Measurements from ENCODE around the gene ZNF497.
A peak's percentile ranks its signal among the peaks of the same experiment; 100 is the strongest.
"Not testable (repeated sequence)": the region's sequence is repeated elsewhere in the genome, so short reads cannot be mapped to it uniquely, and the experiment has no call there.

The ZNF497 gene

DNA sequence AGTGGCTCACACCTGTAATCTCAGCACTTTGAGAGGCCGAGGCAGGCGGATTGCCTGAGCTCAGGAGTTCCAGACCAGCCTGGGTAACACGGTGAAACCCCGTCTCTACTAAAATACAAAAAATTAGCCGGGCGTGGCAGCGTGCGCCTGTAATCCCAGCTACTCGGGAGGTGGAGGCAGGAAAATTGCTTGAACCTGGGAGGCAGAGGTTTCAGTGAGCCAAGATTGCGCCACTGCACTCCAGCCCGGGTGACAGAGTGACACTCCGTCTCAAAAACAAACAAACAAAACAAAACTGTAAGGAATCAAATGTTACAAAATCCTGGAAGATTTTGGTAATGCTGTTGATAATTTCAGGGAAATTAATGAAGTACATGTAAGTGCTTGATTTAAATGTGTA lies 14.5 kb downstream of the ZNF497 start:
- DNase-seq (ENCODE audit: low read depth in 1 of 2, low spot score in 1 of 2), result not testable (repeated sequence)

- peak; percentile 42 to 52 for DNase-seq (ENCODE audit: low read depth in 1 of 2, low spot score in 1 of 2)
Observed at GRCh38 chr19:58346961-58347929, 15.3 kb downstream of the ZNF497 start.

- no peak for DNase-seq (ENCODE audit: low read depth in 1 of 2, low spot score in 1 of 2)
Observed at GRCh38 chr19:58345558-58345957, 17.0 kb downstream of the ZNF497 start.

- no peak for DNase-seq (ENCODE audit: low read depth in 1 of 2, low spot score in 1 of 2)
Observed at GRCh38 chr19:58338825-58339558, 23.6 kb downstream of the ZNF497 start.

DNA sequence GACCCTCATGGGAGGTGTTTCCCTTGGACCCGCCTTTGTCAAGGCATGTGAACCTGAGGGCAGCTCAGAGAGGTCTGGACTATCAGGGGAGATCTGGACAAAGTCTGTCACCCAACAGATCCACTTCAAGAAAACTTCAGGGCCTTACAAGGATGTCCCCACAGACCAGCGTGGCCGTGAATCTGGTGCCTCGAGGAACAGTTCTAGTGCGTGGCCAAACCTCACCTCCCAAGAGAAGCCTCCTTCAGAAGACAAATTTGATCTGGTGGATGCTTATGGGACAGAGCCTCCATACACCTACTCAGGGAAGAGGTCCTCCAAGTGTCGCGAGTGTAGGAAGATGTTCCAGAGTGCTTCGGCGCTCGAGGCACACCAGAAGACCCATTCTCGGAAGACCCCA lies 24.2 kb downstream of the ZNF497 start:
- DNase-seq (ENCODE audit: low read depth in 1 of 2, low spot score in 1 of 2), result no peak

DNA sequence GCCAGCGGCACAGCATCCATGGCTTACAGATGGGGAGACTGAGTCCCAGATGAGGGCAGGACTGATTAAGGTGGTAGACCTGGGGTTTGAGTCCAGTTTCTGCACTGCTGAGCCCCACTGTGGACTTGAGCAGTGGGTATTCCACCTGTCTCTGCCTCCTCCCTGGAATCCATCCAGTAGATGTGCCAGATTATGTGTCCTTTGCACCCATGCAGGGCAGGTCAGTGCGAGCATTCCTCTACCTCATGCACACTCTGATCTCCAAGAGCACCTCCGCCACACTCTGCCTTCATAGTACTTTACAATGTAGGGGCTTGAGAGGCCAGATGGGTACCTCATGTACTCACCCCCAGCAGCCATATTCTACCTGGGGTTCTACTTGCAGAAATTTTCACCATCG lies 25.7 kb downstream of the ZNF497 start:
- DNase-seq (ENCODE audit: low read depth in 1 of 2, low spot score in 1 of 2), result no peak

DNA sequence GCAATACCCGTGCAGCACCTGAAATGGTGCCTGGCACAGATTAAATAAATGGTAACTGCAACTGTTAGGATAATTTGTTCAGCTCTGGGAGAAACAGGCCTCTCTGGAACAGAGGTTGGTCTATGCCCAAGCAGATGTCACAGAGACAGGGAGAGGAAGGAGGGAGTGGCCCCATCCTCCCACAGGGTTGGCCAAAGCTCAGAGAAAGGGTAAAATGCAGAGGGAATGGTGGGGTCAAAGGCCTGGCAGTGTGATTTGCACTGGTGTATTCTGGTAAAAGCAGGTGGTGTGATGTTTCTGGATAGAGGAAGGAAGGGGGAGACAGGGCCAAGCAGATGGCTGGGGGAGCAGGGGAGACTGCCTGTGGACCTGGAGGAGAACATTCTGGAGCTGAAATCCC lies 26.3 kb downstream of the ZNF497 start:
- no peak for DNase-seq (ENCODE audit: low read depth in 1 of 2, low spot score in 1 of 2)

- DNase-seq (ENCODE audit: low read depth in 1 of 2, low spot score in 1 of 2), result no peak
Observed at GRCh38 chr19:58335630-58336029, 26.9 kb downstream of the ZNF497 start.

DNA sequence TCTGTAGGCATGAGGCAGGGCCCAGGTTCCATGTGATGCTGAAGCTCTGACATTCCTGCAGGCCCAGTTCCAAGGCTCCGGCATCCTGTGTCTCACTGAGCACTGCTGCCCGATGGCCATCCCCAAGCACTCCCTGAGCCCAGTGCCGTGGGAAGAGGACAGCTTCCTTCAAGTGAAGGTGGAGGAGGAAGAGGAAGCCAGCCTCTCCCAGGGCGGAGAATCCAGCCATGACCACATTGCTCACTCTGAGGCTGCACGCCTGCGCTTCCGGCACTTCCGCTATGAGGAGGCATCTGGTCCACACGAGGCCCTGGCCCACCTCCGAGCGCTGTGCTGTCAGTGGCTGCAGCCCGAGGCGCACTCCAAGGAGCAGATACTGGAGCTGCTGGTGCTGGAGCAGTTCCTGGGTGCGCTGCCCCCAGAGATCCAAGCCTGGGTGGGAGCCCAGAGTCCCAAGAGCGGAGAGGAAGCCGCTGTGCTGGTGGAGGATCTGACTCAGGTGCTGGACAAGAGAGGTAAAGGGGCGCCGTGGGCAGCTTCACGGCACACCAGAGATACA lies 27.8 kb downstream of the ZNF497 start:
- DNase-seq (ENCODE audit: low read depth in 1 of 2, low spot score in 1 of 2), result no peak

DNA sequence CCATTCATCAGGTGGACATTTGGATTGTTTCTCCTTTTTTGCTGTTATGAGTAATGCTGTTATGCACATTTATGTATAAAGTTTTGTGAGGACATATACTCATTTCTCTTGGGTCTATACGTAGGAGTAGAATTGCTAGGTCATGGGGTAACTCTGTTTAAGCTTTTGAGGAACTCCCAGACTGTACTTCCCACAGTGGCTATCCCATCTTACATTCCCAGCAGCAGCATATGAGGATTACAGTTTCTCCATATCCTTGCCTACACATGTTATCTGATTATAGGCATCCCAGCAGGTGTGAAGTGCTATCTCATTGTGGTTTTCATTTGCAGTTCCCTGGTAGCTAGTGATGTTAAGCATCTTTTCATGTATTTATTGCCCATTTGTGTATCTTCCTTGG lies 29.9 kb downstream of the ZNF497 start:
- DNase-seq (ENCODE audit: low read depth in 1 of 2, low spot score in 1 of 2), result no peak

- no peak for DNase-seq (ENCODE audit: low read depth in 1 of 2, low spot score in 1 of 2)
Observed at GRCh38 chr19:58330458-58330857, 32.1 kb downstream of the ZNF497 start.

- DNase-seq (ENCODE audit: low read depth in 1 of 2, low spot score in 1 of 2), result no peak
Observed at GRCh38 chr19:58328999-58329398, 33.6 kb downstream of the ZNF497 start.

DNA sequence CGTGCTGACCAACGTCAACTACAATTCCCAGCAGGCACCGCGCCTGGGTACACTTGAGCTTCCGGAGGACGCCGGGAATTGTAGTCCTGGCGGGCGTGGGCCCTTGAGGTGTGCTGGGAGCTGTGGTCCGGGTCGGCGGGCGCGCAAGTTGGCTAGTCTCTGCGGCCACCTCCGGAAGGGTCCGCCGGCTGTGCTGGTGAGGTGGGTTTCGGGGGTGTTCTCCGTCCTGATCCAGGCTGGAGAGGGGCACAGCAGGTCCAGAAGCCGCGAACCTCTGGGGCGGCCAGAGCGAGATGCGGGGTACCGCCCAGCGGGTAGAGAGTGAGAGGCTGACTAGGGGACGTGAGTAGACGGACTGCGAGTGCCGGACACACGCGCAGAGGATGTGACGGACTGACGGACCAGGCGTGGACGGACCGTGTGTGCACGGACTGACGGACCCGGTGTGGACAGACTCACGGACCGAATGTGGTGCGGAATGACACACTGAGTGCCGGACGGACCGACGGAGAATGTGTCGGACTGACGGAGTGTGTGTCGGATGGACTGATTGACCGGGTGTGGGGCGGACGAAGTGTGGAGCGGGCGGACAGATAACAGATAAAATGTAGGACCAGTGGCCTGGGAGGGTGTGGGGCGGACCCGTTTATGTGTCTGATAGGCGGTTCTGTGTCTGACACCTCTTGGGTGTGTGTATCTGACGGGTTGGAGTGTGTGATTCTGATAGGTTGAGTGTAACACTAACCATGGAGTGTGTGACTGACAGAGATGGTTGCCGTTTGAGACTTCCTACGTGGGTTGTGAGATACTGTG lies 35.4 kb downstream of the ZNF497 start, which contains the start of gene ZSCAN22:
ZSCAN22 (plus strand) TSS at position 81 of the 813 bp plus-strand sequence. CDS start 7,809 bp downstream, outside the sequence.
- DNase-seq (ENCODE audit: low read depth in 1 of 2, low spot score in 1 of 2), result peak; percentile 72 to 87

GRCh38 chr19:58326501-58326913 lies 36.0 kb downstream of the ZNF497 start:
- no peak for DNase-seq (ENCODE audit: low read depth in 1 of 2, low spot score in 1 of 2)

GRCh38 chr19:58325311-58326022 lies 37.1 kb downstream of the ZNF497 start:
- no peak for DNase-seq (ENCODE audit: low read depth in 1 of 2, low spot score in 1 of 2)

DNA sequence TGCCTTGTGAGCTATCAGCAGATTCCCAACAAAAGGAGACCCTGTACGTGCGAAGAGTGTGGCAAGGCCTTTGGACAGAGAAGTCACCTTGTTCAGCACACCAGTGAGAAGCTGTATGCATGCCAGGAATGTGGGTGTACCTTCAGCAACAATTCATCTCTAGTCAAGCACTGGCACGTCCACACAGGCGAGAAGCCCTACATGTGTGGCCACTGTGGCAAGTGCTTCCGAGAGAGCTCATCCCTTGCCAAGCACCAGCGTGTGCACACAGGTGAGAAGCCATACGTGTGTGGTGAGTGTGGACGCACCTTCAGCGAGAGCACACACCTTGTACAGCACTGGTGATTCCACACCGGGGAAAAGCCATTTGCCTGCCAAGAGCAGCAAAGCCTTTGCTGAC lies 43.3 kb downstream of the ZNF497 start:
- no peak for DNase-seq (ENCODE audit: low read depth in 1 of 2, low spot score in 1 of 2)

- DNase-seq (ENCODE audit: low read depth in 1 of 2, low spot score in 1 of 2), result no peak
Observed at GRCh38 chr19:58318297-58318696, 44.3 kb downstream of the ZNF497 start.

DNA sequence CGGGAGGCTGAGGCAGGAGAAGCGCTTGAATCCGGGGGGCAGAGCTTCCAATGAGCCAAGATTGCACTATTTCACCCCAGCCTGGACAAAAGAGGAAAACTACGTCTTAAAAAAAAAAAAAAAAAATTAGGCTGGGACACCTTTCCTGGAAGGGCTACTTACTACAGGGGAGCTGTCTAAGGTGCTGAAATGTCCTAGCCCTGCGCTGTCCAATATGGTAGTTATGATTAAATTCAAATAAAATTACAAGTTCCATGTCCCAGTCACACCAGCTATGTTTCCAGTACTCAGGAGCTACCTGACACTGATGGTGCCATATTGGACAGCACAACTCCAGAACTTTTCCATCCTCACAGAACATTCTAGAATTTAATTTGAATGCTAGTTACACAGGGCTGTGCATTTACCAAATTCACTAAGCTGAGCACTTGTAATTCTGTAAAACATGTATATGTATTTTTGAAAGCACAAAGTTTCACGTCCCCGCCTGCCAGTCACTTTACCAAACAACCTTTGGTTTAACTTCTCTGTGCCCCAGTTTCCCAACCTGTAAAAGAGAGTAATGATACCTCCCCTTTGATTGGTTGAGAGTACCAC lies 45.0 kb downstream of the ZNF497 start:
- DNase-seq (ENCODE audit: low read depth in 1 of 2, low spot score in 1 of 2), result no peak

DNA sequence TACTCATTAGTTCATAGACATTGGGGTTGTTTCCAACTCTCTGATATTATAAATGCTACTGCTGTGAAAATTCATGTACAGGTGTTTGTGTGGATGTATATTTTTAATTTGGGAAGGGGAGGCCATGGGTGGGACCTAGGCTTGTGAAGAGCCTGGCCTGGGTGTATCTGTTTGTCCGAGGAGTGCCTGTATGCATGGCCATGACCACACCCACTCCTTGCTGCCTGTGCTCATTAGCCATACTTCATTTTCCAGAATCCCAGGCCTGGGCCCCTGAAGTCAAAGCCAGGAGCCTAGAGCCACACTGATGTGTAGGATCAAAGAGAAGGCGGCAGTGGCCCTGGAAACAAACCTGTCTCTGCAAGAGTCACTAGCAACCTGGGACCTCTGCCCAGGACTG lies 47.0 kb downstream of the ZNF497 start:
- DNase-seq (ENCODE audit: low read depth in 1 of 2, low spot score in 1 of 2), result no peak

DNA sequence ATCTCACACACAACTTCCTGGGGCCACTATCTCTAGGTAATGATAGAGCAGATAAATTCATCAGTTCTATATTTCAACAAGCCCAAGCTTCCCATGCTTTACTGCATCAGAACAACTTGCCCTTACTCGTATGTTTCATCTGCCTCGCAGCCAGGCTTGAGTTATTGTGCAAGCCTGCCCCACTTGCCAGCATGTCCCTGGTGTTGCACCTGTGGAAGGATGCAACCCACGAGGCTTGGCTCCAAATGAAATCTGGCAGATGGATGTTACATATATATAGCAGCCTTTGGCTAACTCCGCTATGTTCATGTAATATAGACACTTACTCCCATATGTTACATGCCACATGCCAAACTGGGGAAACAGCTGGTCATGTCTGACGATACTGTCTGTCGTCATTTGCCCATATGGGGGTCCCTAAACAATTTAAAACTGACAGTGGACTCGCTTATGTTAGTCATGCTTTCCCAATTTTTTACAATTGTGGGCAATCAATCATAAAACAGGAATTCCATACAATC lies 51.1 kb downstream of the ZNF497 start:
- no peak for DNase-seq (ENCODE audit: low read depth in 1 of 2, low spot score in 1 of 2)
